Measurements from ENCODE around the gene DGKB.

Gene DGKB

DNA sequence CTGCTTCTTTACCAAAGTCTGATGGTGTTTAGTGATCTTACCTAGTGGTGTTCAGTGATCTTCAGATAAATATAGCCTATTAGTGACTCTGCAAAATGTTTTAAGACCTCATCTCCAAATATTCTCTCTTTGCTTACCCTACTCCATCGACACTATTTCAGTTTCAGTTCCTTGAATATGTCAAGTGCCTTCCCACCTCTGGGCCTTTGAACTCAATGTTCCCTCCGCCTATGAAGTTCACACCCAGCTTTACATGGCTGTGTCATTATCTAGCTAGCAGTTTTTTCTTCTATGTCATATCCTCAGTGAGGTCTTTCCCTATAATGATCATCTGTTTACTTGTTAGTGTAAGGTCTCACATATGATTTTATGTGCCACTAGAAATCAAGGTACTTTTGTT lies 322.6 kb downstream of the DGKB start:
- Mint-ChIP-seq H3K27me3 (ENCODE audit: low read depth) (no peaks in the 10 kb centered on the region), H3K4me1 (no peaks in the 10 kb centered on the region), H3K9me3 (peaks cover 3% of the 10 kb centered on the region), H3K27ac (no peak overlapping the region), H3K36me3 (ENCODE audit: low read depth) (no peaks in the 10 kb centered on the region), H3K4me3 (no peak overlapping the region)
- TF ChIP-seq CTCF (IDR thresholded peaks at IDR 0.05; ENCODE audit: unreplicated experiment in 3 of 3), result no peak

DNA sequence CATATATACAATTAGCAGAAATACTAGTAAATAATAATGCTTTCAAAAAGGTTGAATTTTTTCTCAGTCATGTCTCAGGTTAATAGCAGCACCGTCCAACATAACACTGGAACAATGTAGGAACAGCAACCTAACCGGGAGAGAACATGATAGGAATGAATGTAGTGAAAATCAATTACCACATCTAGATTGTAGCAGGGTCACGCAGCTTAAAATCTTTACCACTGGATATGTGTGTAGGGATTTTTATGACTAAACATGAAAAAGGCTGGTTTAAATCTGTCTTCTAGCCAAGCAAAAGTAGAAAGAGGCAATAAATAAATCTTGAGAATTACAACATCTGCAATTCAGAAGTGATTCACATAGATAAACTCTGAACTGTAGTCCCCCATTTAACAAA lies 326.0 kb downstream of the DGKB start:
- no peaks in the 10 kb centered on the region for H3K36me3 Mint-ChIP-seq (ENCODE audit: low read depth)
- no peak overlapping the region for H3K27ac Mint-ChIP-seq
- no peak overlapping the region for H3K4me3 Mint-ChIP-seq
- no peak for TF ChIP-seq CTCF (IDR thresholded peaks at IDR 0.05; ENCODE audit: unreplicated experiment in 3 of 3)
- no peaks in the 10 kb centered on the region for H3K9me3 Mint-ChIP-seq
- H3K27me3 Mint-ChIP-seq (ENCODE audit: low read depth), result no peaks in the 10 kb centered on the region
- H3K4me1 Mint-ChIP-seq, result no peaks in the 10 kb centered on the region

- H3K9me3 Mint-ChIP-seq, result peaks cover 4% of the 10 kb centered on the region
- no peaks in the 10 kb centered on the region for H3K4me1 Mint-ChIP-seq
- H3K27me3 Mint-ChIP-seq (ENCODE audit: low read depth), result no peaks in the 10 kb centered on the region
- H3K27ac Mint-ChIP-seq, result no peak overlapping the region
- H3K4me3 Mint-ChIP-seq, result no peak overlapping the region
- TF ChIP-seq CTCF (IDR thresholded peaks at IDR 0.05; ENCODE audit: unreplicated experiment in 3 of 3), result no peak
- H3K36me3 Mint-ChIP-seq (ENCODE audit: low read depth), result no peaks in the 10 kb centered on the region
Observed at GRCh38 chr7:14570750-14571607, 331.6 kb downstream of the DGKB start.

- H3K4me3 Mint-ChIP-seq, result no peak overlapping the region
- TF ChIP-seq CTCF (IDR thresholded peaks at IDR 0.05; ENCODE audit: unreplicated experiment in 3 of 3), result no peak
Observed at GRCh38 chr7:14552060-14552459, 350.5 kb downstream of the DGKB start.

GRCh38 chr7:14551310-14551709 lies 351.2 kb downstream of the DGKB start:
- Mint-ChIP-seq H3K4me1 (peaks cover 6% of the 10 kb centered on the region), H3K27me3 (ENCODE audit: low read depth) (no peaks in the 10 kb centered on the region), H3K4me3 (no peak overlapping the region), H3K36me3 (ENCODE audit: low read depth) (no peaks in the 10 kb centered on the region), H3K9me3 (no peaks in the 10 kb centered on the region), H3K27ac (no peak overlapping the region)
- TF ChIP-seq CTCF (IDR thresholded peaks at IDR 0.05; ENCODE audit: unreplicated experiment in 3 of 3), result no peak

More at GRCh38 chr7:14552060-14552459, 350.5 kb downstream of the DGKB start:
- Mint-ChIP-seq H3K9me3 (no peaks in the 10 kb centered on the region), H3K36me3 (ENCODE audit: low read depth) (no peaks in the 10 kb centered on the region), H3K4me1 (peaks cover 6% of the 10 kb centered on the region), H3K27ac (no peak overlapping the region), H3K27me3 (ENCODE audit: low read depth) (no peaks in the 10 kb centered on the region)

DNA sequence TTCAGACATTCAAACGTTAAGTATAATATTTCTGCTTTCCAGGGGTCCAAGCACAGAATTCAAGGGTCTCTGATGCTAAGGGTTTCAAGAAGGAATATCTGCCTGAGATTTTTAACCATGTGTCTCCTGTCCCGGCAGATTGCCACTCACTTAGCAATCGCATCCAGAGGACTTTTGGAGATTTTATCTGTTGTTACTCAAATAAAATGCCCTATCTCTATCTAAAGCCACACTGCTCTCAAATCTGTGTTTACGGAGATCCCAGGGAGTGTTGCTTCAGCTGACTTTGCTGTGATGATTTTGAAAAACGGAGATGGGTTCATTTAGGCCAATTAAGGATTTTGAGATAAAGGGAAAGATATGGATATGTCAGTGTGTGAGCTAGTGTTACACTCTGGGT lies 359.9 kb downstream of the DGKB start:
- TF ChIP-seq CTCF (IDR thresholded peaks at IDR 0.05; ENCODE audit: unreplicated experiment in 3 of 3), result no peak
- Mint-ChIP-seq H3K27me3 (ENCODE audit: low read depth) (no peaks in the 10 kb centered on the region), H3K4me3 (no peak overlapping the region), H3K9me3 (no peaks in the 10 kb centered on the region), H3K36me3 (ENCODE audit: low read depth) (no peaks in the 10 kb centered on the region), H3K27ac (no peak overlapping the region), H3K4me1 (no peaks in the 10 kb centered on the region)

All from nephron (organoid).